ENCODE measurements around the gene PTPRE.

PTPRE gene

DNA sequence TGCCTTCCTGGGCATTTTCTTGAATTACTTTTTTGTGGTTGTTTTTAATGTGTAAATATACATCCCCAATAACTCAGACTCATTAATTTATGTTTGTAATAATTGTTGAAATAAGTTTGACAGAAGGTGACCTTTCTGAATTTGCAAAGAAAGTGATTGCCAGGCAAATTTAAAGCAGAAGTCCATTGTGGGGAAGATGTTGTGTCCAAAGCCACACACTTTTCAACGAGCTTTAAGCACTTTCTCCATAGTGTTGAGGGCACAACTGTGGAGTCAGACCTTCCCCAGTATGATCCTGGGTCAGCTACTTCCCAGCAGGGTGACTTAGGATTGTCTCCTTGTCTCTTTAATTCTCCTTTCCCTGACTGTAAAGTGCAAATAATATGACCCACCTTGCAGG, 52.5 kb downstream of the PTPRE start:
- no peak for DNase-seq

DNA sequence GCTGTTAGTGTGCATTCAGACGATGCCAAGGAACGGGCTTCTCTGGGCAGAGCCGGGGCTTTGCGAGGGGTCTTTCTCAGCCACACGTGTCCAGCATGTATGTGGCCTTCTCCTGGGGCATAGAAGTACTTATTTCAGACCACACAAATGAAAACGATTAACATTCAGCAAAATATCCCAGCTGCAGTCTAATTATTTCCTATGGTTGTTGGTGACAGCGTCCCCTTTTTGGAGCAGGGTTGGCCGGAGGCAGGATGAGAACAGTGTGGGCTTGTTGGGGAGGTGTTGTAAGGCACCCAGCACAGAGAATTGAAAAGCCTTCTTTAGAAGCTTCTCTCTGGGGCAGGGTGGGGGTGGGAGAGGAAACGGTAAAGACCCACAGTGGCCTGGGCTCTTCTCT, 54.2 kb downstream of the PTPRE start:
- DNase-seq: no peak

DNA sequence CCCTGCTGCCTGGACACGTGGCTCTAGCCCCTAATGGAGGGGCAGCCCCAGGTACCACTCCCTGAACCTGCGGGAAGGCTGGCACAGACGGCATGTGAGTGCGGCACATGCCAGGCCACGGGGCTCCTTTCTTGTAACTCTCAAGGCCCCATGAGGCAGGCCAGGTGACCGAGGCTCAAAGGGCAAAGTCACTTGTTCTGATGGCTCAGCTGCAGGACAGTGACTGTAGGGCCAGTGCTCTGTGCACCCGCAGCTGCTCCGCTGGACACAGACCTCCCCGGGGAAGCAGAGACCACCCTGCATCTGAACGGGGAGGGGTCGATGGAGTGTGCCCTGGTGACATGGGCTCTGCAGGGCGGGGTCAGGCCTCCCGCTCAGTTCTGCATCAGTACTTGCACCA, 55.3 kb downstream of the PTPRE start:
- no peak for DNase-seq

DNA sequence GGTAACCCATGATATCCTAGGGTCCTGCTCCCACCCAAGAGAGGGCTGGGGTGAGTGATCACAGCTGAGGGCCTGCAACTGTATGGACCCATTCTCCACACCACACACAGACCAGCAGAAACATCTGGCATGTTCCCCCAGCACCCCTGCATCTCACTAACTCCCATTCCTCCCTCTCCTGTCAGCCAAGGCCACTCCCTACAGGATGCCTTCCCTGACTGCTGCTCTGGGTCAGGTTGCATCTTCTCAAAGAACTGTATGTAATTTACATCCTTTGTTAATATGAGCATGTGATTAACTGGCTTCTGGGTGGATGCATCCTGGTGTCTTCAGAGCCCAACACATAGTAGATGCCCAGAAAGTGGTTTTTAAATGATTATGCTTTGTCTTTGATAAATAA, 56.2 kb downstream of the PTPRE start:
- no peak for DNase-seq

DNA sequence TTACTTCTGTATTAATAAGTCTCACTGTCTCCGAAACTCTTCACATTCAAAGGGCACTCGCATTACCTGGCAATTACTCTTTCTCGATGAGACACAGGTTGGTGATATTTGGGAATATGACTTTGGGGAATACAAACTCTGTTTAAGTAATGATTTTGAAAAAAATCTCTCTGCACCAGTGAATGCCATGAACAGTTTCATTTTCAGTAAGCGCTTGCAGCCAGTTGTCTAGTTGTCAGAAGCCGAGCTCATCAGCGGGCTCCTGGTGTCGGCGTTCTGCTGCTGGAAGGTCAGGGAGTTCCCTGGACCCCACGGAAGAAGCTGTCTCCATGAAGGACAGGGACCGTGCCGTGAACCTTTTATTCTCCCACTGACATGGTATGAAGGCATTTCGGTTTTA, 57.7 kb downstream of the PTPRE start:
- DNase-seq: peak; percentile 19

DNA sequence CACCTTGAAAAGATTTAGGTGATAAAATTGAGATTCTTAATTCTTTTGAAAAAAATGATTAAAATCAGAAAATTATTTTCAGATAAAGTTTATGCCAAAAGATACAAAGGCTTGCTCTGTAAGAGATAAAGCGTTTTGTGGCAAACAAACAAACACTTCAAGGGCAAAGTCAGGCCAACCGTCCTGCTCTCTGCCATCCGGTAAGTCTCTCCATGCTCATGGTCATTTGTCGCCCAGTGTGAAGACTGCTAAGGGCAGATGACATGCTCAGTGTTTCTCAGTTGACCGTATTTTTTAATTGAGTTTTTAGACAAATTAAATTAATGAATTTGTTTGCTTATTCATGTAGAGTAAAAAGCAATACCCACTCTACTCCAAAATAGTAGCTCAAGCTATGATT, 60.0 kb downstream of the PTPRE start:
- DNase-seq: no peak

DNA sequence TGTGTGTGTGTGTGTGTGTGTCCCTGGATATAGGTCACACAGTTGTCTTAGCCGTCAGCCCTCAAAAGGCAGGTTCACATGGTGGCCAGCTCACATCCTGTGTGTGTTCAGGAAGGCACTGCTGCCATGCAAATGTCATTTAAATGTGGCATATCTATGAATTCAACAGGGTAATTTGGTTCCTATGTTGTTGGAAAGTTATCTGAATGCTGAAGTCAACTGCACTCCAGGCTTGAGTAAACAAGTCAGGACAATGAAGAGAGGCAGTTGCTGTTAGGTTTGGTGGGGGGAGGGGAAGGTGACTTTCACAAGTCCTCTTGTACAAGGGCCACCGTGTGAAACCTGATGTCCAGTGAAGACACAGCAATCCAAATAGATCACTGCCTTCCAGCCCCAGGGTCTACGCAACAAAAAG, 61.1 kb downstream of the PTPRE start:
- DNase-seq: no peak

DNA sequence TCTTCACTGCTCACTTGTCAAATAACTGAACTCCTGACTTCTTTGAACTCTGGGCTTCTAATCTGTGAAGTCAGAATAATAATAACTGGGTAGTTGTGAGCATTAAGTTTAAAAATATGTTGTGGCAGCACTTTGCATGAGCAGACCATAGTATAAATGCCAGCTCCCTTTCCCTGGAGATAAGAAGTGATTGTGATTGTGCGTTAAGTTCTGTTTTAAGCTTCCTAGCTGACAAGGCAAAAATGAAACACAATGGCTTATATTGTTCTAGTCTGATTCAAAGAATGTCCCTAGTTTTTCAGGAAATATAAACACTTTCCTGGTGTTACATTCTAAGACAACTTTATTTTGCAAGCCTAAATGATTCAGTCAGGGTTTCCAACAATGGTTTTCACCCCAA, 61.8 kb downstream of the PTPRE start:
- DNase-seq: no peak

DNA sequence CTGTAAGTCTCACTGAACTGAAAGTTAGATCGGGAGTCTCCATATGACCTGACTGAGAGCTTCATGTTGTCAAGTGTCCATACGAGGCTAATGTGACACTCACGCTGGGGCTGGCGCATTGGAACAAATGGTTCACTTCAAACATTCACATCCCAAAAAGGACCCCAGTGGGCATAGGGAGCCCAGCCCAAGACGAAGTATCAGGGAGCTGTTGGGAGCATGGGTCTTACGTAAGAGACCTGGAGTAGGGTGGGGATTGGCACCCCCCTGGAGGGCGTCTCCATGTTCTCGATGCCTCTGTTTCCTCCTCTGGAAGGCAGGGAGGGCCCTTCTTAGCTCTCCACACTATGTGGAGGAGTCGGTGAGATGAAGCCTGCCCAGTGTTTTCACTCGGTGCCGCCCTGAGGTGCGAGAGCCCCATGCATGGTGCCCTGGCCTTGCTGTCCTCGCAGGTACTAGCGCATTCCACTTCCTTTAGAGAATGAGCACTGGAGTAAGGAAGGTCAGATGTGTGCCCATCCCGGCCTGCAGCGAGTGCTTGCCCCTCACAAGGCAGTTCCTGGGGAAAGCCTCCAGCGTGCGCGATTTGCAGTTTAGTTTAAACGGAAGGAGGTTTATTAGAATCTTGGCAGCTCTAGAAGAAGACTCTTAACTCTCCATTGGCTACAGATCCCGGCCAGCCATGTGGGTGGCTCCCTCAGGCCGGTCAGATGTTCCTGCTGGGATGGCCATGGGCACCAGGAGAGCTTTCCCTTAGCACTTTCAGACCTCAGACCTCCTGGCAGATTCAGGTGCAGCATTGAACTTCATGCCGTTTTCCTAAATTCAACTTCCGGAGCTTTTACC, 64.4 kb downstream of the PTPRE start:
- no peak for DNase-seq

DNA sequence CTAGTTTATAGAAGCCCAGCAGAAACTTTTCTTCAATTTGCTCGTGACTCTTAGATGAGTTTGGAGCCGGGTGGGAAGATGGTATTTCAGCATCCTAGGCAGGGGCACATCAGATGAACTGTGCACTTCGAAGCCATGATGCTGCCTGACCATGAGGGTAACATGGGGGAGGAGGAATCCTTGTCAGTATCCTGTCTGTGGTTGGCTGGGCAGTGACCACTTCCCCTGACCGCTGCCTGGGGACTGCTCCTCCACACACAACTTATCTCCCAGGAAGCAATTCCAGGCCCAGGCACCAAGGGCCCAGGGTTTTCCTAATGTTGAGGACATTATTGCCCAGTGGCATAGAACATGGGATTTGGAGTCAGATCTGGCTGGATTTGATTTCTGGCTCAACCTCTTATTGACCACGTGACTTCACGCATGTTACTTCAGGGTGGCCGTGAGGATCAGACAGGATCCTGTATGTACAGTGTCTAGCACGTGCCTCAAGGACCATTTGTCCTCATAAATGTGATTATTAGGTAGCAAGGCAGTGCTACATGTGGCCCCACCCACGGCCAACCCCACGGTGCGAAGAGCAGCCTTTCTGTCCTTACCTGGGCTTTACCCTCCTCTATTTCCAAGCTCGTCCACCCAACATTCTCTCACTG, 65.2 kb downstream of the PTPRE start:
- DNase-seq: no peak

DNA sequence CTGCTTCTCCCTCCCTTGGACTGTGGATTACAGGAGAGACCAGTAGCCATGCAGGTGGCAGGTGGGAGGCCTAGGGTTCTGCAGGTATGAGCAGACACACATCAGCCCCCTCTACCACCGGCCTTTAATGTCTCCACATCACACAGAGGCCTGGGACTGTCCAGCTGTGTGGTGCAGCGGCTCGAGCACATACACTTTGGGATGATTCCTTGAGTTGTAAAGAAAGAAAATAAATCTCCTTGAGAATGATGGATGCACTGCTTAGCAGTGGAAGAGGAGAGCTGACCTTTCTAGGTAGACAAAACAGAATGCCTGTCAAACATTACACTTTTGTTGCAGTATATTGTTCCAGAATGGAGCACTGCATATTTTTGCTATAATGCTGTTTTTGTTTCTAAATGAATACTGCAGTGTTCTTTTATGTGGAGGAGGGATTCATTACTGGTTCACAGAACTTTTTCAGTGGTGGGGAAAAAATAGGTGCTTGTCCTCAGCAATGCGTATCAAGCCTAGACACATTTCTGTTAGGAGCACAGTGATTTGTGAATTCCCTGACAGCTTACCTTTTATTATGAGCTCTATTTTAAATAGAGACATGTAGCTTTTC, 66.0 kb downstream of the PTPRE start:
- DNase-seq: no peak

DNA sequence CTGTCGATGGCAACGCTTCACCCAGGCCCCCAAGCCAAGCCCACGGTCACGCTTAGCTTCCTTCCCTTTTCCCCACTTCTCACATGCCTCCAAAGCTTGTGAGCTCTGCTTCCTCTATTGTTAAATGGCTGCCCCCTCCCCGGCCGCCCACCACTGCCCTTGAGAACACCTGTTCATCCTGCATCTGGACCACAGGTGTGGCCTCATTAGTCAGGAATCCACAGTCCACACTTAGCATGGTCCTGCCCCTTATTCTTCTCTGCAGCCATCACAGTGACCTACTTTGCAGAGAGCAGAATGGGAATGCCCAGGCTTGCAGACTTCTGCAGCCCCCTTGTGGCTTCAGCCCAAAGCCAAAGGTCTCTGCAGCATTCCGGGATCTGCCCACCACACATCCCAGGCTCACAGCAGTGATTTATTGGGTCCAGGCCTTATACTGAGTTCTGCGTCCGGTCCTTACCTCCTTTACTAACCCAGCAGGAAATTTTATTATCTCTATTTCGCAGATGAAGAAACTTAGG, 66.9 kb downstream of the PTPRE start:
- DNase-seq: no peak

DNA sequence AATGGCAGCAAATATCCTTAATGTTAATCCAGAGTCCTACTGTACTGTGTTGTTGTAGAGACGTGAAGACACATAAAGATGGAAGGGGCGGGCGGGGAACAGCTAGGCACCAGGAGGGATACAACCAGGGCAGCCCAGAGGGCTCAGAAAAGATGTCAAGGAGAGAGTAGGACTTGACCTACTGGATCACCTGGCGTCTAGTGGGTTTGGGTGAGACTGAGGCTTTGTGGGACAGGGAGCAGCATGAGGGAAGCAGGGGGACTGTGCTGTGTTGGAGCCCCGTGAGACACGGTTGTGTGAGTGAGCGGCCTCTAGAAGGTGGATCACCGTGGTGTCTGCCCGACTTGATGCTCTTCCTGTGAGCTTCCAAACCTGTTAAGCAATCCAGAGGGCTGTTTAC, 68.0 kb downstream of the PTPRE start:
- DNase-seq: no peak

DNA sequence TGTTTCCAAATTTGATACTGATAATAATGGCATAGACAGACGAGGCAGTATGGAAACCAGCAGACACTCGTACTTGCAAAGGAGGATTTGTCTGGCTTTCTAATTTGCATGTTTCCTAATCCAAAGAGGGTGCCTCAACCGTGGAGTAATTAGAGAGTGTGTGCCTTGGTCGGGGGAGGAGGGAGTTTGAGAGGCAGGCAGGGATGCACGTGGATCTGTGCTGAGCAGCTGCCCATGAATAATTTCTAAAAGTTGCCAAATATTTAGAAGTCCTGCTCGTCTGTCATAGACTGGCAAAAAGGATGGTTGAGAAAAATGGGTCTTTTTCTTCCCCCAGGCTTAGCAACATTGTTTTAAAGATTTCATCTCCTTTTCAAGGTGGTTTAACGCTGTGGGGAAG, 69.4 kb downstream of the PTPRE start:
- no peak for DNase-seq

DNA sequence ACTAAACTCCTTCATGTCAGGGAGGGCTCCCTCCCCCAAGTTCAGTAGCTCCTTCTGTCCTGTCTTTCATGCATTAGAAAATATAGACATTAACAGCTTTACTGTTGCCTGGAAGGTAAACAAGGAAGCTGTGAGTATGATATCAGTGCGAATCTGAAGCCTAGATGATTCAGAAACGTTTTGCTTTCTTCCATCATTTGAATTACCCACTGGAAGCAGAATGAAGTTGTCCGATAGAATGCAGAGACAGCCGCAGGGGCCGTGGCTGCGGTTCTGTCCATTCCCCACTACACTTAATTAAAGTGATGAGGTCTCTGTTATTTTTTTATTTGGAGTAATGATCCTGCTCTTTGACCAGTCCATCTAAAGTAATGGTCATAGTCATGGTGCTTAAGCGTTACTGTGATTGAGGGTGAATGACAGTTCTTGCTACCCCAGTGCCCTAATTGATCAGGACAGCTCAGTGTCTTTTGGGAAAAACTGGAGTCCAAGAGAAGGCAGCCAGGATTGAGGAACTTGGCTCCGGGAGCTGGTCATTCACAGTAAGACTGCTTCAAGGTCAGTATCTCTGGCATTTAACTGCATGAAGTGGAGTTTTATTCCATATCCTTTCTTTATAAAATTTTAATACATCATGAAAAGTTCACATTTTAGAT, 69.9 kb downstream of the PTPRE start:
- no peak for DNase-seq

DNA sequence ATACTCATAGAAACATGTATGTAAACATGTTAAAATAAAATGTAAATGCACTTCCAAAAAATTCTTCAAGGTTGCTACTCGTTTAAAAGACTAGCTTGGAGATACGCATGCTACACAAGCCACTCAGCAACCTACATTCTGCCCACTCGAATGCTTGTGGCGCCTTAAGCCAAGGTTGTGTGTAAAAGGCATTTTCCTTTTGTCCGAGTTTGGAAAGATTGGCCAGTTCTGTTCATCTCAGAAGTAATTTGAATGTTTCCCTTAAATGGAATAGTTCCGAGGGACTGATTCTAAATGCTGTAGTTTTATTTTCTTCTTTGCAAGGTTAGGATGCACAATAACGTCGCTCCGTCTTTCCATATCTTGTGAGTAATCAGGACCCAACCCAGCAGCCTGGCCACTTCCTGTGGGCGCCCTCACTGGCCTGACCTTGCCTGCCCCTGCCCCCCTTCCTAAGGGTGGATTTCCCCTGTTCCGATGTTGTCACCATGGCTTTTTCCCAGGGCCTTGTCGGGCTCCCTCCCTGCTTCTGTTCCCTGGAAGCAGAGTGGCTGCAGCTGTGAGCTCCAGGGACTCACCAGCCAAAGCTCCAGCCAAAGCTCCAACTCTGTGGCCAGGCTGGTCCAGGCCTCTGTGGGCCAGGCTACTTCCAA, 70.6 kb downstream of the PTPRE start:
- DNase-seq: peak; percentile 37

DNA sequence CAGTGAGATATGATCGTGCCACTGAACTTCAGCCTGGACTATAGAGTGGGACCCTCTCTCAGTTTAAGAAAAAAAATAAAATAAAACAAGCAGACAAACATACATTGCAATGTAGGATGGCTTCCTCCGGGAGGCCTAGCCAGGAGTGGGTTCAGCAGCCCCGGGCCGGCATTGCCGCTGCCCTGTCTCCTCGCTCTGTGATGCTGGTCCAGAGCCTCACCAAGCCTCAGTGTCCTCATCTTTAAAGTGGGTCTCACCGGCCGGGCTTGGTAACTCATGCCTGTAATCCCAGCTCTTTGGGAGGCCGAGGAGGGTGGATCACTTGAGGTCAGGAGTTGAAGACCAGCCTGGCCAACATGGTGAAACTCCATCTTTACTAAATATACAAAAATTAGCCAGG, 71.6 kb downstream of the PTPRE start:
- no peak for DNase-seq

DNA sequence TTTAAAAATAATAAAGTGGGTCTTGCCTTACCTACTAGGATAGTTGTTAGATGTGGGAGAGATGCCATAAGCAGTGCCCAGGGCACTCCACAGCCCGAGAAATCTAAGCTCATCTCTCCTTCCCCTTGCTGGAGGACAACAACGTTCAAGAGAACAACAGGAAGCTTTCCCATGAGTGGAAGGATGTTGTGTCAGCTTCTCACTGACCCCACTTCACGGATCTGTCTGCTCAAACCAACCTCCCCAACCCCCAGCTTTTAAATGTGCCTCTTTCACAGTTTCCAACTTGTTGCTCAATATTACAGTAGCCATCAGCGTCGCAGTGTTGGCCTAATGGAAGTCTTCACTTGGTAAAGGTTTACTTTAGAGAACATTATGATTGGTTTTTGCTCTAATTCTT, 72.1 kb downstream of the PTPRE start:
- DNase-seq: no peak

DNA sequence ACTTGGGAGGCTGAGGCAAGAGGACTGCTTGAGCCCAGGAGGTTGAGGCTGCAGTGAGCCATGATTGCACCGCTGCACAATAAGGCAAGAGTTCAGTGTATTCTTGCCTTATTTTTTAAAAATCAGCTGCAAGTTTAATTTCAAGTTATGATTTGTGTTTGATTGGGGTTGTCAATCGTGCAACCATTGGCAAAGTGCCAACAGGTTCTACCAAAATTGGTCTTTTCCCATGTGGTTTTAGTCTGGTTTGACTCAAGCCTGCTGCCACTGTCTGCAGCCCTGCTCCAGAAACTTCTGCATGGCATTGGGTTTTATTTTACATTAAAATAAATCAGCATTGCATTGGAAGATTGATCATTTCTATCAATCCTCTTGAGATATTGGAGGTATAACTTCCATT, 72.7 kb downstream of the PTPRE start:
- no peak for DNase-seq

DNA sequence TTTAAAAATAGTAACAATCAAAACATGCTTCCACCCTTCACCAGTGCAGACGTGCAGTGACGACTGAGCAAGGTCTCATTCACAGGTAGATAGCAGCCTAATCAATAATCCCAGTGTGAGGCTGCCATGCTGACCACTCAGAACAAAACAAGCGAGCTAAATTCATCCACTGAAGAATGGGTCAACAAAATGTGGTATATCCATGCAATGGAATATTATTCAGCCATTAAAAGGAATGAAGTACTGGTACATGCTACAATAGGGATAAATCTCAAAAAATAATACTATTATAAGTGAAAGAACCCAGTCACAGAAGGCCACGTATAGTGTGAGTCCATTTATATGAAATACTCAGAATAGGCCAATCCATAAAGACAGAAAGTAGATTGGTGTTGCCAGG, 74.0 kb downstream of the PTPRE start:
- no peak for DNase-seq

DNA sequence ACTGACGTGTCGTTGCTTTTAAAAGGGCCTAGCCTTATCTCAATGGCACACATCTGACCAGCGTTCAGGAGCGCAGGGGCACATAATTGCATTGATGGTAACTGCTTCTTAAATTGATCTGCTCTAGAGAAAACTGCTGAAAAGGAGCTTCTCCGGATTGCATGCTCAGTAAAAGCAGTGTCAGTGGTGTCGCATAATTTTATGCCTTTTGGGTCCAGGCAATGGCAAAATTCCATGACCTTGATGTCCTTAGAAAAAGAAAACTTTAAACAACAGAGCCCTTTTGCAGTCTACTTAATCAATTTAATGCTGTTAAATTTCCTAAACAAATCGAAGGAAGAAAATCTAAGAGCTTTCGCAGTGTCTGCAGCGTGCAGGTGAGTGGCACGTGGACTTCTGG, 75.7 kb downstream of the PTPRE start:
- no peak for DNase-seq

DNA sequence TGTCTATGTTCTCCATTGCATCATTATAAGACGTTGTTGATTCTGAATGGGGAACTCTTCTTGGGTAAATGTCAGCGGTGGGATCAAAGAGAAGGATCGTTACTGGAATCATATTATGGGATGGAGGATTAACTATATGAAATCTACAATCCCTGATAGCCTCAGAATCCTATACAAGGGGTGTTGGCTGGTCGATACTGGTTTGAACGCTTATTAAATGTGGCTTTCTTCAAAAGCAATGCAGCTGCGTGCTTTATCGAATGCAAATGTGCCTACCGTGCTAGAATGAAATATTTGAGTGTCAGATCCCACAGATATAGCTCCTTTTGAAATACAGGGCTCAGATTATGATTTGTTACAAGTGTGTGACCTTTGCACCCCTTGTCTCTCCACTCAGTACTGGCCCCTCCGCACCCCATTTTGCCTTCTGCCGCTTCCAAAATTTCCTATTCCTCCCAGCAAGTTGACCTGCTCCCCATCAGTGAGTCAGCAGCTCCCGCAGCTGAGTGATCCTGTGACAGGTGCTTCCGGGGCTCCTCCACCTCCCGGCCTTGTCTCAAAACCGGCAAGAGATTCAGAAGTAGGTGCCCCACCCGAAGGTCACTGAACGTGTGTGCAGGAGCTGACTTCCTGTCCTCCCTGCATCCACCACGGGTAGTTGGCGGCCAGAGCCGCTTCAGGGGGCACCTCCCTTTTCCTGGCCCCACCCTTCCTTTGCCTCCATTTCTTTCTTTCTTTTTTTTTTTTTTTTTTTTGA, 76.6 kb downstream of the PTPRE start:
- DNase-seq: no peak

Data from activated CD4-positive, alpha-beta T cell treated with anti-CD3 and anti-CD28 coated beads, Interleukin-10, Interleukin-2, amounts not matched to agents 100 ng/mL and 50 ng/mL, durations not matched to agents 16 hours and 8 hours (primary cell).